Measurements from ENCODE around the gene ELK3. TPM values are rescaled to one million over a fixed set of nuclear protein-coding genes. Genes with fewer than 3 reads are reported as not detected.

Gene ELK3
- total RNA-seq, 1 experiment from 2014 or later = 34.1 TPM

GRCh38 chr12:96260644-96261043 lies 66.5 kb downstream of the ELK3 start:
- CTCF ChIA-PET = no interaction called here
- no peak overlapping the region for H3K4me3 Mint-ChIP-seq (ENCODE audit: low read depth, unreplicated experiment)

DNA sequence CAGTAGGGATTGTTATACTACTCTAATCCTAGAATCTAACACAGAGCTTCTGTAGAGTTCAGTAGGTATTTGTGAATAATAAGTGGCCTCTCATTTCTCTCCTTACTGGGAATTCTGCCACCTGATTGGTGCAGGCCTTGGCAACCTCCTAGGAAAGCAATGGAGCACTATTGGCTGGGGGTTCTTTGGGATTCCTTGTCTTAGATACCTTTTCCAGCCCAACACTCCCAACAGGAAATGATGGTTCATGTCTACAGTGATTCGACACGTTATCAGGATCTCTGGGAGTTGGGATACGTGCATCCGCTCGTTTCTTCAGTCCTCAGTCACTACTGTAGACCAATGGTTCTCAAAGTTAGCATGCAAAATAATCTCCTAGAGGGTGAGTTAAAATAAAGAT lies 67.4 kb downstream of the ELK3 start:
- H3K36me3 Mint-ChIP-seq (ENCODE audit: insufficient read depth, unreplicated experiment) = peaks cover 16% of the 10 kb centered on the region
- no TSS peak for BruUV-seq (replicated peaks)

More at GRCh38 chr12:96260644-96261043, 66.5 kb downstream of the ELK3 start:
- DNase-seq = no peak
- no TSS peak for BruUV-seq (replicated peaks)
- H3K9me3 Mint-ChIP-seq (ENCODE audit: low read depth, unreplicated experiment) = no peaks in the 10 kb centered on the region
- TF ChIP-seq CTCF (IDR thresholded peaks at IDR 0.05; ENCODE audit: unreplicated experiment) = no peak
- H3K36me3 Mint-ChIP-seq (ENCODE audit: insufficient read depth, unreplicated experiment) = peaks cover 16% of the 10 kb centered on the region
- H3K4me1 Mint-ChIP-seq (ENCODE audit: low read depth, unreplicated experiment) = no peaks in the 10 kb centered on the region
- no peak overlapping the region for H3K27ac Mint-ChIP-seq (ENCODE audit: unreplicated experiment)
- intact Hi-C loops (cut with micrococcal nuclease; ENCODE audit: unreplicated experiment) = loop anchor here (10.0 kb wide), 1 partner anchor 134 kb away; no protein-coding TSS in a partner anchor
- H3K27me3 Mint-ChIP-seq (ENCODE audit: unreplicated experiment) = no peaks in the 10 kb centered on the region

GRCh38 chr12:96263449-96263902 lies 69.3 kb downstream of the ELK3 start:
- CTCF ChIA-PET = no interaction called here
- TF ChIP-seq CTCF (IDR thresholded peaks at IDR 0.05; ENCODE audit: unreplicated experiment) = no peak
- Mint-ChIP-seq H3K36me3 (ENCODE audit: insufficient read depth, unreplicated experiment) (peaks cover 16% of the 10 kb centered on the region), H3K9me3 (ENCODE audit: low read depth, unreplicated experiment) (no peaks in the 10 kb centered on the region), H3K27me3 (ENCODE audit: unreplicated experiment) (no peaks in the 10 kb centered on the region), H3K4me3 (ENCODE audit: low read depth, unreplicated experiment) (no peak overlapping the region), H3K27ac (ENCODE audit: unreplicated experiment) (no peak overlapping the region), H3K4me1 (ENCODE audit: low read depth, unreplicated experiment) (no peaks in the 10 kb centered on the region)
- no peak for DNase-seq
- BruUV-seq (replicated peaks) = no TSS peak
- intact Hi-C loops (cut with micrococcal nuclease; ENCODE audit: unreplicated experiment) = loop anchor here (10.0 kb wide), 1 partner anchor 131 kb away; no protein-coding TSS in a partner anchor

More for the DNA sequence above, 67.4 kb downstream of the ELK3 start:
- no peaks in the 10 kb centered on the region for H3K9me3 Mint-ChIP-seq (ENCODE audit: low read depth, unreplicated experiment)
- H3K4me1 Mint-ChIP-seq (ENCODE audit: low read depth, unreplicated experiment) = no peaks in the 10 kb centered on the region
- CTCF ChIA-PET = no interaction called here
- TF ChIP-seq CTCF (IDR thresholded peaks at IDR 0.05; ENCODE audit: unreplicated experiment) = no peak
- intact Hi-C loops (cut with micrococcal nuclease; ENCODE audit: unreplicated experiment) = loop anchor here (10.0 kb wide), 1 partner anchor 133 kb away; no protein-coding TSS in a partner anchor
- H3K4me3 Mint-ChIP-seq (ENCODE audit: low read depth, unreplicated experiment) = no peak overlapping the region
- no peaks in the 10 kb centered on the region for H3K27me3 Mint-ChIP-seq (ENCODE audit: unreplicated experiment)
- no peak overlapping the region for H3K27ac Mint-ChIP-seq (ENCODE audit: unreplicated experiment)
- DNase-seq = no peak

GRCh38 chr12:96265400-96265799 lies 71.2 kb downstream of the ELK3 start:
- no peaks in the 10 kb centered on the region for H3K4me1 Mint-ChIP-seq (ENCODE audit: low read depth, unreplicated experiment)
- no peak overlapping the region for H3K27ac Mint-ChIP-seq (ENCODE audit: unreplicated experiment)
- DNase-seq = no peak
- no peak overlapping the region for H3K4me3 Mint-ChIP-seq (ENCODE audit: low read depth, unreplicated experiment)
- peaks cover 12% of the 10 kb centered on the region for H3K36me3 Mint-ChIP-seq (ENCODE audit: insufficient read depth, unreplicated experiment)
- TF ChIP-seq CTCF (IDR thresholded peaks at IDR 0.05; ENCODE audit: unreplicated experiment) = no peak
- BruUV-seq (replicated peaks) = no TSS peak
- no peaks in the 10 kb centered on the region for H3K9me3 Mint-ChIP-seq (ENCODE audit: low read depth, unreplicated experiment)
- CTCF ChIA-PET = no interaction called here
- intact Hi-C loops (cut with micrococcal nuclease; ENCODE audit: unreplicated experiment) = loop anchor here (10.0 kb wide), 1 partner anchor 129 kb away; no protein-coding TSS in a partner anchor
- H3K27me3 Mint-ChIP-seq (ENCODE audit: unreplicated experiment) = no peaks in the 10 kb centered on the region

Measured in Calu3 (cell line).